ENCODE measurements around the gene GPD2. TPM values are rescaled to one million over a fixed set of nuclear protein-coding genes. Genes with fewer than 3 reads are reported as not detected.
A peak's percentile ranks its signal among the peaks of the same experiment; 100 is the strongest.

Gene GPD2
- total RNA-seq, 1 donor from 2014 or later = 41.9 TPM

GRCh38 chr2:156625360-156626170 lies 189.4 kb downstream of the GPD2 start:
- TF ChIP-seq CTCF (IDR thresholded peaks at IDR 0.05) = no peak
- intact Hi-C loops (cut with DNase I) = no loop called here
- Histone ChIP-seq H3K4me1 (no peaks in the 10 kb centered on the region), H3K36me3 (no peaks in the 10 kb centered on the region), H3K9me3 (no peaks in the 10 kb centered on the region), H3K27me3 (no peaks in the 10 kb centered on the region), H3K27ac (no peak overlapping the region), H3K4me3 (no peak overlapping the region)
- DNase-seq (no peak), ATAC-seq (peak; percentile 45)

GRCh38 chr2:156626931-156627330 lies 190.8 kb downstream of the GPD2 start:
- TF ChIP-seq CTCF (IDR thresholded peaks at IDR 0.05) = no peak
- intact Hi-C loops (cut with DNase I) = no loop called here

GRCh38 chr2:156630579-156631337 lies 194.6 kb downstream of the GPD2 start:
- H3K27ac ChIP-seq = no peak overlapping the region
- DNase-seq = no peak
- no peaks in the 10 kb centered on the region for H3K36me3 ChIP-seq
- no peak overlapping the region for H3K4me3 ChIP-seq
- H3K4me1 ChIP-seq = no peaks in the 10 kb centered on the region
- intact Hi-C loops (cut with DNase I) = no loop called here
- H3K9me3 ChIP-seq = no peaks in the 10 kb centered on the region
- no peaks in the 10 kb centered on the region for H3K27me3 ChIP-seq
- no peak for TF ChIP-seq CTCF (IDR thresholded peaks at IDR 0.05)
- no peak for ATAC-seq

More at GRCh38 chr2:156626931-156627330, 190.8 kb downstream of the GPD2 start:
- H3K27ac ChIP-seq = no peak overlapping the region
- no peaks in the 10 kb centered on the region for H3K36me3 ChIP-seq
- H3K9me3 ChIP-seq = no peaks in the 10 kb centered on the region
- no peak overlapping the region for H3K4me3 ChIP-seq
- ATAC-seq (no peak), DNase-seq (no peak)
- no peaks in the 10 kb centered on the region for H3K27me3 ChIP-seq
- H3K4me1 ChIP-seq = no peaks in the 10 kb centered on the region

GRCh38 chr2:156635646-156636045 lies 199.5 kb downstream of the GPD2 start:
- Histone ChIP-seq H3K9me3 (no peaks in the 10 kb centered on the region), H3K27me3 (no peaks in the 10 kb centered on the region), H3K27ac (no peak overlapping the region), H3K4me3 (no peak overlapping the region), H3K36me3 (no peaks in the 10 kb centered on the region), H3K4me1 (no peaks in the 10 kb centered on the region)
- intact Hi-C loops (cut with DNase I) = no loop called here
- DNase-seq (no peak), ATAC-seq (no peak)
- TF ChIP-seq CTCF (IDR thresholded peaks at IDR 0.05) = no peak

Other genes starting within 250 kb of the GPD2 start
- gene NR4A2, start 103.7 kb upstream of the GPD2 start, total RNA-seq = 3.5 TPM

Data from upper lobe of right lung (tissue), 1 donor.